Epidermal melanocyte (primary cell): ENCODE results near the gene GPATCH3.

Source experiments
- DNase-seq: peaks from one replicate; pipeline ENCODE4 v3.0.0; 2011; ENCODE audit warnings: low spot score; ENCODE audit not compliant: insufficient read length

GPATCH3 gene

GRCh38 chr1:26844424-26845196, 55.7 kb downstream of the GPATCH3 start:
- no peak for DNase-seq
